ENCODE data around the gene SMARCC2.

DNA sequence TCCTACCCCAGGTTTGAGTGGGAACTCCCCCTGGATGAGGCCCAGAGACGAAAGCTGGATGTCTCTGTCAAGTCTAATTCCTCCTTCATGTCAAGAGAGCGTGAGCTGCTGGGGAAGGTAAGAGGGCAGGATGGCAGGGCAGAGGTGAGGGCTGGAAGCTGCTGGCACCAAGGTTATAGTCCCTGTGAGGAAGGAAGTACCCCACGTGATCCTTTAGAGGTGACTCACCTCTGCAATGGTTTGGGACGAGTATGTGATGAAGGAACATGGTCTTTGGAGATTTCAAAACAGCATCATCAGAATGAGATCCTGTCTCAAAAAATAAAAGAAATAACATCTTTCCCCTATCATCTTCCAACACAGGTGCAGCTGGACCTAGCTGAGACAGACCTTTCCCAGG lies 46.1 kb downstream of the SMARCC2 start:
- TF ChIP-seq POLR2A (IDR thresholded peaks at IDR 0.05): no peak
- TF ChIP-seq, protein P1, sequence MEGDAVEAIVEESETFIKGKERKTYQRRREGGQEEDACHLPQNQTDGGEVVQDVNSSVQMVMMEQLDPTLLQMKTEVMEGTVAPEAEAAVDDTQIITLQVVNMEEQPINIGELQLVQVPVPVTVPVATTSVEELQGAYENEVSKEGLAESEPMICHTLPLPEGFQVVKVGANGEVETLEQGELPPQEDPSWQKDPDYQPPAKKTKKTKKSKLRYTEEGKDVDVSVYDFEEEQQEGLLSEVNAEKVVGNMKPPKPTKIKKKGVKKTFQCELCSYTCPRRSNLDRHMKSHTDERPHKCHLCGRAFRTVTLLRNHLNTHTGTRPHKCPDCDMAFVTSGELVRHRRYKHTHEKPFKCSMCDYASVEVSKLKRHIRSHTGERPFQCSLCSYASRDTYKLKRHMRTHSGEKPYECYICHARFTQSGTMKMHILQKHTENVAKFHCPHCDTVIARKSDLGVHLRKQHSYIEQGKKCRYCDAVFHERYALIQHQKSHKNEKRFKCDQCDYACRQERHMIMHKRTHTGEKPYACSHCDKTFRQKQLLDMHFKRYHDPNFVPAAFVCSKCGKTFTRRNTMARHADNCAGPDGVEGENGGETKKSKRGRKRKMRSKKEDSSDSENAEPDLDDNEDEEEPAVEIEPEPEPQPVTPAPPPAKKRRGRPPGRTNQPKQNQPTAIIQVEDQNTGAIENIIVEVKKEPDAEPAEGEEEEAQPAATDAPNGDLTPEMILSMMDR (IDR thresholded peaks at IDR 0.05): no peak
- no peak for TF ChIP-seq EP300 (IDR thresholded peaks at IDR 0.05)

All from stomach (tissue), 4 donors.